Esophagus (tissue), 2 donors: ENCODE data around the gene GLIS1. TPM values are rescaled to one million over a fixed set of nuclear protein-coding genes. Genes with fewer than 3 reads are reported as not detected.

ENCODE experiments used
- H3K27ac ChIP-seq, 2 donors: one replicate each; pipeline ENCODE4 v1.5.1; 2013; ENCODE audit warnings: low read depth in 2 of 2, mild to moderate bottlenecking in 2 of 2, inconsistent platforms in 1 of 2, low read length in 1 of 2, moderate library complexity in 1 of 2
- H3K27me3 ChIP-seq, 2 donors: one replicate each; pipeline ENCODE4 v1.6.1; 2013; ENCODE audit warnings: low read length in 2 of 2, control low read depth in 1 of 2, mild to moderate bottlenecking in 1 of 2; ENCODE audit not compliant: insufficient read depth in 2 of 2, control insufficient read depth in 1 of 2
- H3K36me3 ChIP-seq, 2 donors: one replicate each; pipeline ENCODE4 v1.6.1; 2013; ENCODE audit warnings: low read length in 1 of 2; ENCODE audit not compliant: control insufficient read depth in 2 of 2, insufficient read depth in 2 of 2
- H3K4me1 ChIP-seq, 2 donors: one replicate each; pipeline ENCODE4 v1.6.1; 2013; ENCODE audit warnings: low read length in 1 of 2; ENCODE audit not compliant: control insufficient read depth in 2 of 2, insufficient read depth in 2 of 2
- H3K4me3 ChIP-seq, 2 donors: one replicate each; pipeline ENCODE4 v1.5.1; 2013; ENCODE audit warnings: low read length in 2 of 2, mild to moderate bottlenecking in 2 of 2, low read depth in 1 of 2, moderate library complexity in 1 of 2
- H3K9me3 ChIP-seq, 2 donors: one replicate each; pipeline ENCODE4 v1.6.1; 2013; ENCODE audit warnings: mild to moderate bottlenecking in 2 of 2, low read depth in 1 of 2, low read length in 1 of 2, moderate library complexity in 1 of 2; ENCODE audit not compliant: control insufficient read depth in 2 of 2, insufficient read depth in 1 of 2
- WGBS, 2 donors: extraction: QIAGEN DNeasy Blood & Tissue Kit; methylation state at CpG; one replicate each; pipeline ENCODE4 v1.1.7; 2013; 5-methylcytosine and 5-hydroxymethylcytosine counted together
- polyA plus RNA-seq, 2 donors: library from polyadenylated mRNA; stranded (reverse); fragments of 200-250 nt; gene quantifications; one replicate each; pipeline ENCODE4 v1.2.3, GENCODE V29; 2013
- donor health status: healthy with polysubstance abuse.
- donor health status: Bipolar disorder and iron deficiency.

The GLIS1 gene
- polyA plus RNA-seq, 2 donors: 0.18 TPM

GRCh38 chr1:53526451-53527101, 212.4 kb downstream of the GLIS1 start:
- Histone ChIP-seq H3K4me1 (no peaks in the 10 kb centered on the region), H3K4me3 (no peak overlapping the region), H3K9me3 (peaks cover 0 to 2% of the 10 kb centered on the region in 2 donors), H3K36me3 (no peaks in the 10 kb centered on the region), H3K27me3 (no peaks in the 10 kb centered on the region), H3K27ac (no peak overlapping the region)
- 58 to 60% methylated on average over 28 to 29 of the region's 29 CpGs for WGBS, 2 donors

- no peak overlapping the region for H3K27ac ChIP-seq
- H3K4me1 ChIP-seq: no peaks in the 10 kb centered on the region
- no peaks in the 10 kb centered on the region for H3K36me3 ChIP-seq
- WGBS, 2 donors: 81 to 84% methylated on average over 10 to 11 of the region's 11 CpGs
- no peaks in the 10 kb centered on the region for H3K27me3 ChIP-seq
- no peak overlapping the region for H3K4me3 ChIP-seq
- peaks cover 0 to 2% of the 10 kb centered on the region in 2 donors for H3K9me3 ChIP-seq
These were observed 213.4 kb downstream of the GLIS1 start for GRCh38 chr1:53525595-53525994.

- 69 to 70% methylated on average over 35 of the region's 35 CpGs for WGBS, 2 donors
- H3K27ac ChIP-seq: no peak overlapping the region
- H3K4me1 ChIP-seq: no peaks in the 10 kb centered on the region
- H3K36me3 ChIP-seq: no peaks in the 10 kb centered on the region
- peaks cover 0 to 2% of the 10 kb centered on the region in 2 donors for H3K9me3 ChIP-seq
- no peaks in the 10 kb centered on the region for H3K27me3 ChIP-seq
- no peak overlapping the region for H3K4me3 ChIP-seq
These were observed 214.3 kb downstream of the GLIS1 start for GRCh38 chr1:53524428-53525375.

DNA sequence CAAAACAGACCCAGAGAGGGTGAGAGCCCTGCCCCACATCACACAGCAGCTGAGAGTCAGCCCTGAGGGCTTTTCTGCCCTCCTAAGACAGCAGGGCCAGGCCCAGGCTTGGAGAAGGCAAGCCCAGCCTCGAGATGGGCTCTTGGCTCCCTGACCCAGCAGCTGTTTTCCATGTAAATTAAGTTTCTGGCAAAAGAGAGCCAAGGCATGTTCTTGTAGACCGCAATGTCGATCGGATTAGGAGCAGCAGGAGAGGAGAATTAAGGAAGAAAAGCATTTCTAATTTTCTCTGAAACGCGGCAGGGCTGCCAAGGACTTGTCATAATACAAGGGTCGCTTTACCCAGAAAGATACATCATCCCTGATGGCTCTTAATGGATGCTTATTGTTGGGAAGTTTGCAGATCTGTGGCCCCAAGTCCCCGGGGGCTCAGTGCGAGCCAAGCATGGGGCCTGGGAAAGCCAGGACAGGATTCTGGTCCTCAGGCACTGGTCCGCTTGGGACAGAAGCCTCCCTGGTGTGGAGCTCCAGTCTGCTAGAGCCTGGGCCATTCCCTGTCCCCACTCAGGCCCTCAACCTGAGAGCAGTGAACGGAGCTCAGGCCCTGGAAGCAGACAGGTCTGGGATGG, 216.9 kb downstream of the GLIS1 start:
- Histone ChIP-seq H3K27ac (no peak overlapping the region), H3K4me1 (peaks cover 0 to 2% of the 10 kb centered on the region in 2 donors), H3K4me3 (no peak overlapping the region), H3K9me3 (peaks cover 0 to 2% of the 10 kb centered on the region in 2 donors), H3K36me3 (no peaks in the 10 kb centered on the region), H3K27me3 (no peaks in the 10 kb centered on the region)
- 33 to 41% methylated on average over 11 of the region's 11 CpGs for WGBS, 2 donors

GRCh38 chr1:53520481-53520880, 218.5 kb downstream of the GLIS1 start:
- no peak overlapping the region for H3K4me3 ChIP-seq
- no peaks in the 10 kb centered on the region for H3K27me3 ChIP-seq
- H3K27ac ChIP-seq: no peak overlapping the region
- no peaks in the 10 kb centered on the region for H3K36me3 ChIP-seq
- H3K4me1 ChIP-seq: peaks cover 0 to 2% of the 10 kb centered on the region in 2 donors
- peaks cover 0 to 2% of the 10 kb centered on the region in 2 donors for H3K9me3 ChIP-seq
- WGBS, 2 donors: 91 to 92% methylated on average over 13 of the region's 13 CpGs

- Histone ChIP-seq H3K36me3 (no peaks in the 10 kb centered on the region), H3K4me3 (no peak overlapping the region), H3K27me3 (no peaks in the 10 kb centered on the region), H3K27ac (no peak overlapping the region), H3K4me1 (peaks cover 0 to 2% of the 10 kb centered on the region in 2 donors), H3K9me3 (peaks cover 0 to under 1% of the 10 kb centered on the region in 2 donors)
- 52 to 58% methylated on average over 8 of the region's 8 CpGs for WGBS, 2 donors
These were observed 219.5 kb downstream of the GLIS1 start for GRCh38 chr1:53519421-53519820.

- WGBS, 2 donors: 72 to 80% methylated on average over 6 of the region's 6 CpGs
- H3K9me3 ChIP-seq: no peaks in the 10 kb centered on the region
- H3K27ac ChIP-seq: no peak overlapping the region
- H3K4me3 ChIP-seq: no peak overlapping the region
- no peaks in the 10 kb centered on the region for H3K27me3 ChIP-seq
- H3K36me3 ChIP-seq: no peaks in the 10 kb centered on the region
- peaks cover 0 to 2% of the 10 kb centered on the region in 2 donors for H3K4me1 ChIP-seq
These were observed 220.2 kb downstream of the GLIS1 start for GRCh38 chr1:53518775-53519174.

DNA sequence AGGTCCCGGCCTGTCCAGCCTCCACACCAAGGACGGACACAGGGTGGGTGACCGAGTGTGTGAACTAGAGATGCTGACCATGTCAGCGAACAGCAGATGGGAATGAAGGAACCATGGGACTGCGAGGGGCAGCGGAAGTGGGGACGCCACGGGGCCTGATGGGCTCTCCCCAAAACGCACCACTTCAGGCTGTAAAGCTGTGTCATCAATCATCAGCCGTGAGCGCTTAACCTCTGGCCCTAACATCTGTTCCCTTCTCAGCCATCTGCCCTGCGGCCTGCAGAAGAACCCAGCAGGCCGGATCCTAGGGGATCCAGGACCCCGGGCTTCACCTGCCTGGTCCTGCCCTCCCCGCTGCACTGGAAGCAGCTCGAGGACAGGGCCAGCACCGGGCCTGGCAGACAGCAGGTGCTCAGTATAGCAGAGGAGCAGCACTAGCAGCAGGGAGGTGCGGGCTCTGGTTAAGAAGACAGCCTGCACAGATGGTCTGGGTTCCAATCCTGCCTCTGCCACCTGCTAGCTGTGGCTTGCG, 221.1 kb downstream of the GLIS1 start:
- 81 to 83% methylated on average over 18 to 19 of the region's 19 CpGs for WGBS, 2 donors
- Histone ChIP-seq H3K27ac (no peak overlapping the region), H3K27me3 (no peaks in the 10 kb centered on the region), H3K36me3 (no peaks in the 10 kb centered on the region), H3K9me3 (no peaks in the 10 kb centered on the region), H3K4me1 (peaks cover 0 to 2% of the 10 kb centered on the region in 2 donors), H3K4me3 (no peak overlapping the region)

- Histone ChIP-seq H3K4me1 (peaks cover 0 to 2% of the 10 kb centered on the region in 2 donors), H3K4me3 (no peak overlapping the region), H3K27me3 (no peaks in the 10 kb centered on the region), H3K36me3 (no peaks in the 10 kb centered on the region), H3K27ac (no peak overlapping the region), H3K9me3 (no peaks in the 10 kb centered on the region)
- WGBS, 2 donors: 94 to 95% methylated on average over 7 of the region's 7 CpGs
These were observed 221.9 kb downstream of the GLIS1 start for GRCh38 chr1:53517109-53517508.
